HCT116 (cell line): ENCODE data around the gene SLC6A6. TPM values are rescaled to one million over a fixed set of nuclear protein-coding genes. Genes with fewer than 3 reads are reported as not detected.

Experiments
- ATAC-seq: fragments of 200-7000 bp; cut with Tn5 transposase; 2 replicates; pipeline ENCODE4 v1.9.1; 2020; ENCODE audit warnings: mild to moderate bottlenecking, moderate library complexity
- BruUV-seq: library from RNA; stranded (reverse); fragments of 400-500 nt; replicated peaks from 2 replicates; lab custom pipeline; 2021; lab: Mats Ljungman, UMichigan
- CTCF ChIA-PET: fragments of 300-600 bp; sonication (Branson Sonifier 250); formaldehyde crosslinking; loops from one replicate; lab custom pipeline; 2021; ENCODE audit warnings: antibody characterized with exemption; lab: Charles Lee
- POLR2A ChIA-PET: fragments of 300-600, 350-600 bp; sonication (Branson Sonifier 250); formaldehyde crosslinking; loops from one replicate; lab custom pipeline; 2021; ENCODE audit warnings: antibody characterized with exemption; lab: Charles Lee
- RAD21 ChIA-PET, 2 experiments: fragments of 300-600 bp; sonication (Branson Sonifier 250); formaldehyde crosslinking; loops; one replicate each; lab custom pipeline; 2023; ENCODE audit warnings: low total read pairs in 2 of 2; ENCODE audit not compliant: uncharacterized antibody in 2 of 2, unreplicated experiment in 2 of 2, low non-redundant PET in 1 of 2; lab: Charles Lee
- DNase-seq: peaks from one replicate; pipeline ENCODE4 v3.0.0-alpha.2; 2010; ENCODE audit warnings: low read depth, low spot score
- H2AFZ ChIP-seq: fragments of 200-600 bp; shearing (Covaris generic), sonication (generic); 2 replicates; pipeline ENCODE4 v1.6.1; 2017; ENCODE audit warnings: low read depth, mixed run types, mixed read lengths, antibody characterized with exemption, low read length; ENCODE audit not compliant: poor library complexity, severe bottlenecking
- H3K27ac ChIP-seq: 2 replicates; pipeline ENCODE4 v1.5.1; 2012; ENCODE audit warnings: low read depth, low read length
- H3K27me3 ChIP-seq: fragments of 200-600 bp; sonication (generic); 2 replicates; pipeline ENCODE4 v1.6.1; 2016; ENCODE audit warnings: mixed run types, low read length, mixed read lengths; ENCODE audit not compliant: insufficient read depth
- H3K36me3 ChIP-seq, 2 experiments: fragments of 200-500 bp in 1 of 2; fragments of 200-600 bp in 1 of 2; sonication (Bioruptor generic) in 1 of 2; sonication (generic) in 1 of 2; 2 replicates each; pipeline versions ENCODE4 v1.5.1 to v1.6.1; 2014 to 2016; ENCODE audit warnings: low read length in 2 of 2, inconsistent platforms in 1 of 2, mixed read lengths in 1 of 2, mixed run types in 1 of 2; ENCODE audit not compliant: insufficient read depth in 2 of 2, control insufficient read depth in 1 of 2
- H3K4me1 ChIP-seq, 2 experiments: fragments of 200-600 bp in 1 of 2; sonication (generic) in 1 of 2; 2 replicates each; pipeline versions ENCODE4 v1.5.1 to v1.6.1; 2012 to 2017; ENCODE audit warnings: low read length in 2 of 2, inconsistent platforms in 1 of 2, mild to moderate bottlenecking in 1 of 2, mixed read lengths in 1 of 2, mixed run types in 1 of 2, moderate library complexity in 1 of 2; ENCODE audit not compliant: insufficient read depth in 2 of 2, control insufficient read depth in 1 of 2
- H3K4me2 ChIP-seq: fragments of 200-600 bp; sonication (generic); 2 replicates; pipeline ENCODE4 v1.6.1; 2017; ENCODE audit warnings: mixed run types, low read length, mixed read lengths
- H3K4me3 ChIP-seq, 2 experiments: fragments of 200-600 bp in 1 of 2; sonication (generic) in 1 of 2; replicated peaks in 1 of 2; 2 replicates each; pipeline ENCODE4 v1.5.1; 2011 to 2016; ENCODE audit warnings: low read length in 2 of 2, control low read depth in 1 of 2, low read depth in 1 of 2, mild to moderate bottlenecking in 1 of 2, mixed read lengths in 1 of 2, mixed run types in 1 of 2
- H3K79me2 ChIP-seq: fragments of 200-600 bp; sonication (generic); 2 replicates; pipeline ENCODE4 v1.6.1; 2017; ENCODE audit warnings: mild to moderate bottlenecking, mixed run types, low read length, moderate library complexity, mixed read lengths; ENCODE audit not compliant: insufficient read depth
- H3K9ac ChIP-seq: fragments of 200-600 bp; sonication (generic); 2 replicates; pipeline ENCODE4 v1.6.1; 2016; ENCODE audit warnings: low read length, mixed read lengths
- H3K9me2 ChIP-seq: fragments of 200-600 bp; sonication (generic), shearing (Covaris generic); 2 replicates; pipeline ENCODE4 v1.6.1; 2017; ENCODE audit warnings: mixed run types, mild to moderate bottlenecking, moderate library complexity; ENCODE audit not compliant: insufficient read depth
- H3K9me3 ChIP-seq, 2 experiments: fragments of 200-500 bp in 1 of 2; fragments of 200-600 bp in 1 of 2; sonication (Bioruptor generic) in 1 of 2; sonication (generic) in 1 of 2; 2 replicates each; pipeline ENCODE4 v1.6.1; 2014 to 2017; ENCODE audit warnings: low read length in 2 of 2, mixed read lengths in 2 of 2, inconsistent platforms in 1 of 2, low read depth in 1 of 2, mild to moderate bottlenecking in 1 of 2, mixed run types in 1 of 2, moderate library complexity in 1 of 2; ENCODE audit not compliant: control insufficient read depth in 1 of 2, insufficient read depth in 1 of 2
- H4K20me1 ChIP-seq: fragments of 200-600 bp; sonication (generic), shearing (Covaris generic); 2 replicates; pipeline ENCODE4 v1.6.1; 2017; ENCODE audit warnings: mixed run types, mild to moderate bottlenecking, moderate library complexity; ENCODE audit not compliant: insufficient read depth
- ATF3 ChIP-seq: IDR thresholded peaks from 2 replicates; pipeline ENCODE4 v1.6.1; 2012
- CBX3 ChIP-seq: IDR thresholded peaks from 2 replicates; pipeline ENCODE4 v1.6.1; 2012; ENCODE audit warnings: low read depth
- ELF1 ChIP-seq: IDR thresholded peaks from 2 replicates; pipeline ENCODE4 v1.6.1; 2012; ENCODE audit warnings: low read depth, borderline replicate concordance
- EZH2 ChIP-seq: fragments of 200-600 bp; sonication (generic); IDR thresholded peaks from 2 replicates; pipeline ENCODE4 v1.6.1; 2017; ENCODE audit warnings: antibody characterized with exemption, mixed run types
- EZH2phosphoT487 ChIP-seq: fragments of 200-600 bp; IDR thresholded peaks from 2 replicates; pipeline ENCODE4 v1.6.1; 2018; ENCODE audit warnings: antibody characterized with exemption, borderline replicate concordance
- FOSL1 ChIP-seq: IDR thresholded peaks from 2 replicates; pipeline ENCODE4 v1.6.1; 2012; ENCODE audit warnings: low read depth
- RAD21 ChIP-seq: IDR thresholded peaks from 2 replicates; pipeline ENCODE4 v1.6.1; 2012; ENCODE audit warnings: low read depth, mild to moderate bottlenecking
- REST ChIP-seq: IDR thresholded peaks from 2 replicates; pipeline ENCODE4 v1.6.1; 2012; ENCODE audit warnings: low read depth
- intact Hi-C: fragments of 100-400 bp; cut with micrococcal nuclease; formaldehyde crosslinking; loops from 2 replicates; pipeline ENCODE4 v1.10.0; 2022
- total RNA-seq: library from RNA; stranded (reverse); gene quantifications from one replicate; pipeline ENCODE4 v1.2.1, GENCODE V29; 2021; ENCODE audit not compliant: unreplicated experiment
- TF ChIP-seq, protein P1 (sequence below): IDR thresholded peaks from 2 replicates; pipeline ENCODE4 v1.6.1; 2012
- TF ChIP-seq, protein P2 (sequence below): IDR thresholded peaks from 2 replicates; pipeline ENCODE4 v1.6.1; 2011; ENCODE audit warnings: mild to moderate bottlenecking, low read length, moderate library complexity; ENCODE audit not compliant: insufficient replicate concordance; ENCODE audit errors: extremely low read depth

SLC6A6 gene
- total RNA-seq, 1 experiment from 2014 or later, result 36.3 TPM

DNA sequence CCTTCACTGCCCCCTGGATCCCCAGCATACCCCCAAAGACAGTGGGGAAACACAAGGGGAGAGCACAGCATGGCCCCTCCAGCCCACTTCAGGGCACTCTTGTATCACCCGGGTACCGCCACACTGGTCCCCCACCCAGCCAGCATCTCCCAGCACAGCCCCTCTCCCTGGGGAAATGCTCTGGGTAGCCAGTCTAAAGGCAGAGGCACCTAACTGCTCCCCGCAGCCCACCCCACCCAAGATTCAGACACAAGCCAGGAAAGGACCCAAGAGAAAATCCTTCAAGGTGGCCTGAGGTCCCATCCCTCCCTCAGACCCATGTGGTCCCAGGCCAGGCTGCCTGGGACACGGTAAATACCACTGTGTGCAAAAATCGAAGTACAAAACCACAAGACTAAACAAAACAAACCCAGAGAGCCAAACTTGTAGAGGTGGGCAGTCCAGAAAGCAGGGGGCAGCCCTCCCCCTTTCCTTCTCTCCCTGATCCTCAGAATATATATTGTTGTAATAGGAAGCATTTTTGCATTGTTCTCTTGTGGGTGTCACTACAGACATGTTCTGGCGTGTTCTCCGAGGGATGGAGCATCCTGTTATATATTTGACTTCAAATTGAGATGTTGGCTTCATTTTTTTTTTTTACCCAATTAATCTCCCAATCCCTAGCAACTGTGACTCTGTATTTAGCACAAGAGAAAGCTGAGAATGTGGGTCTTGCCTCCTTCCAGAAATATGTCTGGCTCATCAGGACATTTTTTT, 86.1 kb downstream of the SLC6A6 start:
- H3K9ac ChIP-seq, result no peak overlapping the region
- TF ChIP-seq, protein P1, sequence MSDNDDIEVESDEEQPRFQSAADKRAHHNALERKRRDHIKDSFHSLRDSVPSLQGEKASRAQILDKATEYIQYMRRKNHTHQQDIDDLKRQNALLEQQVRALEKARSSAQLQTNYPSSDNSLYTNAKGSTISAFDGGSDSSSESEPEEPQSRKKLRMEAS, result no peak
- no peak for TF ChIP-seq REST
- no peak for TF ChIP-seq CBX3
- no peak for TF ChIP-seq ATF3
- no peak for TF ChIP-seq FOSL1
- TF ChIP-seq EZH2, result no peak
- no peak for TF ChIP-seq EZH2phosphoT487
- no peak for TF ChIP-seq RAD21
- TF ChIP-seq, protein P2, sequence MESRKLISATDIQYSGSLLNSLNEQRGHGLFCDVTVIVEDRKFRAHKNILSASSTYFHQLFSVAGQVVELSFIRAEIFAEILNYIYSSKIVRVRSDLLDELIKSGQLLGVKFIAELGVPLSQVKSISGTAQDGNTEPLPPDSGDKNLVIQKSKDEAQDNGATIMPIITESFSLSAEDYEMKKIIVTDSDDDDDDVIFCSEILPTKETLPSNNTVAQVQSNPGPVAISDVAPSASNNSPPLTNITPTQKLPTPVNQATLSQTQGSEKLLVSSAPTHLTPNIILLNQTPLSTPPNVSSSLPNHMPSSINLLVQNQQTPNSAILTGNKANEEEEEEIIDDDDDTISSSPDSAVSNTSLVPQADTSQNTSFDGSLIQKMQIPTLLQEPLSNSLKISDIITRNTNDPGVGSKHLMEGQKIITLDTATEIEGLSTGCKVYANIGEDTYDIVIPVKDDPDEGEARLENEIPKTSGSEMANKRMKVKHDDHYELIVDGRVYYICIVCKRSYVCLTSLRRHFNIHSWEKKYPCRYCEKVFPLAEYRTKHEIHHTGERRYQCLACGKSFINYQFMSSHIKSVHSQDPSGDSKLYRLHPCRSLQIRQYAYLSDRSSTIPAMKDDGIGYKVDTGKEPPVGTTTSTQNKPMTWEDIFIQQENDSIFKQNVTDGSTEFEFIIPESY, result no peak
- TF ChIP-seq ELF1, result no peak
- H3K27me3 ChIP-seq, result no peaks in the 10 kb centered on the region
- RAD21 ChIA-PET, result no interaction called here
- H3K4me3 ChIP-seq, result no peak overlapping the region
- no peak for ATAC-seq
- CTCF ChIA-PET, result no interaction called here
- no peaks in the 10 kb centered on the region for H3K4me1 ChIP-seq
- no peak overlapping the region for H3K4me2 ChIP-seq
- H3K27ac ChIP-seq, result no peak overlapping the region
- intact Hi-C loops, result no loop called here
- no peak for DNase-seq
- H2AFZ ChIP-seq, result no peak overlapping the region
- H3K79me2 ChIP-seq, result no peaks in the 10 kb centered on the region
- peaks cover 4 to 11% of the 10 kb centered on the region in 2 experiments; a peak in 3 of 4 replicates for H3K36me3 ChIP-seq
- H3K9me2 ChIP-seq, result no peaks in the 10 kb centered on the region
- POLR2A ChIA-PET, result no interaction called here
- H3K9me3 ChIP-seq, result no peaks in the 10 kb centered on the region
- H4K20me1 ChIP-seq, result no peaks in the 10 kb centered on the region
- BruUV-seq, result no TSS peak
